Vagina (tissue), 2 donors: ENCODE measurements around the gene BAHCC1.
A peak's percentile ranks its signal among the peaks of the same experiment; 100 is the strongest.

Experiments used
- CTCF ChIP-seq, 3 experiments: fragments of 450-650 bp in 2 of 3; fragments of 200-600 bp in 1 of 3; sonication (generic) in 1 of 3; IDR thresholded peaks; one replicate each; pipeline ENCODE4 v1.5.1; 2017 to 2019; ENCODE audit warnings: antibody characterized with exemption in 3 of 3, mild to moderate bottlenecking in 2 of 3, moderate library complexity in 2 of 3
- POLR2A ChIP-seq, 2 donors: fragments of 450-650 bp; IDR thresholded peaks; one replicate each; pipeline ENCODE4 v1.6.1; 2017; ENCODE audit warnings: antibody characterized with exemption in 2 of 2, mild to moderate bottlenecking in 2 of 2, moderate library complexity in 2 of 2
- POLR2AphosphoS5 ChIP-seq, 2 donors: sonication (generic); formaldehyde crosslinking; IDR thresholded peaks; one replicate each; pipeline ENCODE4 v1.9.0; 2017; ENCODE audit warnings: antibody characterized with exemption in 2 of 2, mild to moderate bottlenecking in 2 of 2, low read depth in 1 of 2; ENCODE audit not compliant: insufficient read depth in 1 of 2

GRCh38 chr17:81417049-81417878 is 22.0 kb downstream of the BAHCC1 start:
- no peak for TF ChIP-seq CTCF (IDR thresholded peaks at IDR 0.05)
- TF ChIP-seq POLR2A (IDR thresholded peaks at IDR 0.05), result no peak
- TF ChIP-seq POLR2AphosphoS5 (IDR thresholded peaks at IDR 0.05; ENCODE audit: insufficient read depth in 1 of 2, low read depth in 1 of 2), result peak in 1 of 2 donors; percentile 82
